ENCODE data around the gene FMN2.

FMN2 gene

GRCh38 chr1:240503558-240503957, 411.9 kb downstream of the FMN2 start:
- DNase-seq: no peak
- intact Hi-C loops (cut with DNase I): no loop called here

- no peak for DNase-seq
These were observed 414.5 kb downstream of the FMN2 start for GRCh38 chr1:240506176-240506575.

GRCh38 chr1:240508201-240508600, 416.5 kb downstream of the FMN2 start:
- no peak for DNase-seq

More at GRCh38 chr1:240506176-240506575, 414.5 kb downstream of the FMN2 start:
- intact Hi-C loops (cut with DNase I): no loop called here

GRCh38 chr1:240508950-240509349, 417.3 kb downstream of the FMN2 start:
- intact Hi-C loops (cut with DNase I): no loop called here
- no peak for DNase-seq

More at GRCh38 chr1:240508201-240508600, 416.5 kb downstream of the FMN2 start:
- intact Hi-C loops (cut with DNase I): no loop called here

- no peak for DNase-seq
- intact Hi-C loops (cut with DNase I): no loop called here
These were observed 420.1 kb downstream of the FMN2 start for GRCh38 chr1:240511789-240512188.

- intact Hi-C loops (cut with DNase I): no loop called here
- no peak for DNase-seq
These were observed 423.8 kb downstream of the FMN2 start for GRCh38 chr1:240515505-240515904.

GRCh38 chr1:240516069-240516468, 424.4 kb downstream of the FMN2 start:
- DNase-seq: no peak
- intact Hi-C loops (cut with DNase I): no loop called here

- intact Hi-C loops (cut with DNase I): no loop called here
- DNase-seq: no peak
These were observed 426.2 kb downstream of the FMN2 start for GRCh38 chr1:240517891-240518290.

GRCh38 chr1:240522122-240522822, 430.6 kb downstream of the FMN2 start:
- DNase-seq: no peak

GRCh38 chr1:240524356-240525069, 432.8 kb downstream of the FMN2 start:
- intact Hi-C loops (cut with DNase I): no loop called here
- DNase-seq: no peak

More at GRCh38 chr1:240522122-240522822, 430.6 kb downstream of the FMN2 start:
- intact Hi-C loops (cut with DNase I): no loop called here

Data from posterior cingulate gyrus (tissue), 11 donors.